Superior temporal gyrus (tissue), 1 donor: Measurements from ENCODE around the gene TTYH2.
"Not testable (repeated sequence)": the region's sequence is repeated elsewhere in the genome, so short reads cannot be mapped to it uniquely, and the experiment has no call there.

ENCODE experiments used
- DNase-seq: peaks from one replicate; pipeline ENCODE4 v3.0.0-alpha.2; 2016; ENCODE audit errors: extremely low spot score

Gene TTYH2

GRCh38 chr17:74212913-74213791, at the start of gene TTYH2:
TSS of gene TTYH2 (plus strand) at chr17:74213571. CDS start at chr17:74213588, 17 bp downstream.
- DNase-seq = peak; percentile 93

- DNase-seq = no peak
Measured at GRCh38 chr17:74163836-74164235, 49.5 kb upstream of the TTYH2 start.

- DNase-seq = no peak
Measured at GRCh38 chr17:74164446-74165045, 48.8 kb upstream of the TTYH2 start.

GRCh38 chr17:74165797-74166365, 47.5 kb upstream of the TTYH2 start:
- no peak for DNase-seq

- DNase-seq = no peak
Measured at GRCh38 chr17:74170924-74171323, 42.4 kb upstream of the TTYH2 start.

GRCh38 chr17:74172700-74173099, 40.7 kb upstream of the TTYH2 start:
- DNase-seq = no peak

- peak; percentile 87 for DNase-seq
Measured at GRCh38 chr17:74176546-74177001, 36.8 kb upstream of the TTYH2 start.

- no peak for DNase-seq
Measured at GRCh38 chr17:74177018-74177450, 36.3 kb upstream of the TTYH2 start.

GRCh38 chr17:74179576-74179975, 33.8 kb upstream of the TTYH2 start:
- DNase-seq = no peak

- DNase-seq = no peak
Measured at GRCh38 chr17:74180336-74180735, 33.0 kb upstream of the TTYH2 start.

- DNase-seq = no peak
Measured at GRCh38 chr17:74181341-74181740, 32.0 kb upstream of the TTYH2 start.

GRCh38 chr17:74182041-74182723, 31.2 kb upstream of the TTYH2 start:
- no peak for DNase-seq

GRCh38 chr17:74183411-74183810, 30.0 kb upstream of the TTYH2 start:
- no peak for DNase-seq

GRCh38 chr17:74185571-74186185, 27.7 kb upstream of the TTYH2 start:
- DNase-seq = no peak

GRCh38 chr17:74186498-74186897, 26.9 kb upstream of the TTYH2 start:
- DNase-seq = no peak

GRCh38 chr17:74187761-74188160, 25.6 kb upstream of the TTYH2 start:
- no peak for DNase-seq

GRCh38 chr17:74188687-74189086, 24.7 kb upstream of the TTYH2 start:
- DNase-seq = not testable (repeated sequence)

- DNase-seq = peak; percentile 85
Measured at GRCh38 chr17:74190154-74190553, 23.2 kb upstream of the TTYH2 start.

GRCh38 chr17:74190807-74191406, 22.5 kb upstream of the TTYH2 start:
- DNase-seq = no peak

- DNase-seq = no peak
Measured at GRCh38 chr17:74192950-74193781, 20.2 kb upstream of the TTYH2 start.
